GM10847 (cell line): ENCODE data around the gene MMP7.

ENCODE experiments used
- POLR2A ChIP-seq: IDR thresholded peaks from 2 replicates; pipeline ENCODE4 v1.6.1; 2011; ENCODE audit not compliant: insufficient read length; ENCODE audit errors: extremely low read depth

MMP7 gene, protein sequence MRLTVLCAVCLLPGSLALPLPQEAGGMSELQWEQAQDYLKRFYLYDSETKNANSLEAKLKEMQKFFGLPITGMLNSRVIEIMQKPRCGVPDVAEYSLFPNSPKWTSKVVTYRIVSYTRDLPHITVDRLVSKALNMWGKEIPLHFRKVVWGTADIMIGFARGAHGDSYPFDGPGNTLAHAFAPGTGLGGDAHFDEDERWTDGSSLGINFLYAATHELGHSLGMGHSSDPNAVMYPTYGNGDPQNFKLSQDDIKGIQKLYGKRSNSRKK

DNA sequence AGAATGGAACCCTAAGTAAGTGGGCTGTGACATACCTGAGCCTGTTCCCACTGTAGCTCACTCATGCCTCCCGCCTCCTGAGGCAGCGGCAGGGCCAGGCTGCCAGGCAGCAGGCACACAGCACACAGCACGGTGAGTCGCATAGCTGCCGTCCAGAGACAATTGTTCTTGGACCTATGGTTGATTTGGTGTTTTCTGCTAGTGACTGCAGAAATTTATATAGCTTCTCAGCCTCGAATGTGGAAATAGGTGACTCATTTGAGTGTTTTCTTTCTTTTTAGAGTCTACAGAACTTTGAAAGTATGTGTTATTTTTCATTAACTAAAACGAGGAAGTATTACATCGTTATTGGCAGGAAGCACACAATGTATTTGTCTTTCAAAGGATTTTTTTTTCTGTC is at the start of gene MMP7:
Gene MMP7, minus strand, starts transcription at position 190 of the 400 bp plus-strand sequence. Its CDS starts 47 bp downstream, at position 143.
- TF ChIP-seq POLR2A, result no peak

DNA sequence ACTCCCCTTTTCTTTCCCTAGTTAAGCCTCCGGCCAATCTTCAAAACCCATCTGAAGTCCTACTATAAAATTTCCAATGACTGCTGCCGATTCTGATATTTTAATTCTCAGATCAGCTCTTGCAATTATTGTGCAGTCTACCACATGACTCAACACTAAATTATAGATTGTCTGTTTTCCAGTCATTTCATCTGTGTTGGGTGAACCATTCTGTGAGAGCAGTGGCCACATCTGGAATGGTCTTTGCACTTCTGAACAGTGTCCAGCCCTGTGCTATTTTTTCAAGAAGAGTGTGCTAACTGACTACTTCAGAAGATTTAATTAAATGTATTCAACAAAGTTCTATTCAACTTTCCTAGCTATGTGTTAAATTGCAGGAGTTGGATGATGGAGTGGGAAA is 47.2 kb upstream of the MMP7 start:
- no peak for TF ChIP-seq POLR2A

DNA sequence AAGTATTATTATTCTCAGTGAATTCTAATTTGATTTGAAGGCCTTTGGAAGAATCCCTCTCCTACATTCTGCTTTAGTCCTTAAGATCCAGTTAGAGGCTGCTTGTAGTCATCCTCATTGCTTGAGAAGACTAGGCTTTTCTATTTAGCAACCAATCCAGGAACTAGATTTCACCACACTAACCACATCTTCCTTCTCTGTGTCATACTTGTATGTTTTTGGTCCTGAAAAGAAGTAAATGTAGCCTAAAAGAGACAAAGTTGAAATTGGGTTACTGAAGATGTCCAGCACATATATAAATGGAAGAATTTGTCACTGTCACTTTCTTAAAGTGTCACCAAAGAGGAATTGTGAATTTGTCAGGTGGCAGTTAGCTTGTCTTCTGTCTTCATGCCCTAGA is 46.6 kb upstream of the MMP7 start:
- no peak for TF ChIP-seq POLR2A

DNA sequence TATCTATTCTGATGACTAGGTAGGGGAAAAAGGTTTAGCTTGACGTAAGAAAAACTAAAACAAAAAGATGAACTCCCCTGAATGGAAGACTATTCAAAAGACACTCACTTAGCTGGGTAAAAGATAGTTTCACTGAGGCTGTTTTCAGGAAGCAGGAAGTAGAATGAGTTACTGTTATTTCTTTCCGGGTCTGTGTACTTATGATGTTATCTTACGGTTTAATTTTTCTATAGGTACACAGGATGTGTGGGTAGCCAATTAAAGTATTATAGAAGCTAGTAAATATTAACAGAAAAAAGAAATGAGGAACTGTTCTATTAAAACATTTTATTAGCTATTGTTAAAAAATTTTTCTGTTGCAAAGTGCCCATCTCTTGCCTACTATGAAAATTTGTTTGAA is 45.8 kb upstream of the MMP7 start:
- TF ChIP-seq POLR2A, result no peak

DNA sequence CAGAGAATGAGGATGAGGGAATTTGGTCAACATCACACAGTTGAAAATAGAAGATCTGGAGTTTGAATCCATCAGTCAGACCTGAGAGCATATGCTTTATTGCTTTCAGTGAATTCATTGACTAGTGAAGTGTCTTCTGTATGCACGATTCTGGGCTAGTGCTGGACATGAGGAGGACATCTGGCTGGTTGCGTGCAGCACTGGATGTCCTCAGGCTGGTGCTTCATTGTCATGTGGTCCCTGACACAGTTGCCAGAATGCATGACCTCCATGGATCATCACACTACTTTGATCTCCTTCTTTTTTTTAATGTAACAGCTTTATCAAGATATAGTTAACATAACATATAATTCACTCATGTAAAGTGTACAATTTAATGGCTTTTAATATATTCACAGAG is 44.5 kb upstream of the MMP7 start:
- no peak for TF ChIP-seq POLR2A

DNA sequence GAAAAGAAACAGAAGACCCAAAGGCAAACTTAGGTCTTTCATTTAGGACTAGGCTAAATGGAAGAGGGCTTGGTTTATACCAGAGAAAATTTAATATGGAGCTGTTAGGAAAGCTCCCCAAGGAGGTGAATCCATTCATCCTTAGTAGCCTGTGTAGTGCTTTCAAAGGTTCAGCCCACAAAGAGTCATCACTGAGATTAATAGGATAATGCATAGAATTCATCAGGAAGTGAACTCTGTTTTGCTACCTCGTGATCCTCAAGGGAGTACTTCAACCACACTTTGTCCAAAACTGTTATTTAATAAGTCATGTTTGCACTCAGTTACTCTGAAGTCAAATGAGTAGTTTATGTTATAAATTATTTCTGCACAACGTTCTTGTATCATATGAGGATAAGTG is 43.3 kb upstream of the MMP7 start:
- TF ChIP-seq POLR2A, result no peak

DNA sequence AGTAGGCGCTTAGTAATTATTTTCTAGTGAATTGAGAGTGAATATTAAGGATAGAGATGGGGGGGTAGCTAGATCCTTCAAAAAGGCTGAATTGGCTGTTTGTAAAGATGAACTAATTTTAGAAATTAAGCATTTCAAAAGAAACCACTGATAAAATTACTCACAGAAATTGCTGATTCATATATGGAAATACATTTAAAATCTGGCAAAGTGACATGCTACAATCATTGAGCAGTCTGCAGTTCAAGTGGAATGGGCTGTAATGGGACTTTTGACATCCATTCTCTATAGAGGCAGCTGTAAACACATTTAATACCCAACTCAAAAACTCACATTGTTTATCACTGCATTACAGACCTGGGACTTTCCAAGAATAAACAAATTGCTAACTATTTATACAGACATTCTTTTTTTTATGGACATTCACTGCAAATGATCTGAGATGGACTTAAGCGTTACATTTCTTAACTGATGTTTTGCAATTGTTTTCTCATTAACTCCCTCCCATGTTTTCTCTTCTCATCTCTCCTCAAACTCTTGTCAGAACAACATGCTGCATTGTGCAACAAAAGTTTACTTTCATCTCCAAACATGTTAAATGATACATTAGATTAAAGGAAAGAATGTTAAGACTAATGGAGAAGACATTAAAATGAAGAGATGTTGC is 42.1 kb upstream of the MMP7 start:
- TF ChIP-seq POLR2A, result no peak

DNA sequence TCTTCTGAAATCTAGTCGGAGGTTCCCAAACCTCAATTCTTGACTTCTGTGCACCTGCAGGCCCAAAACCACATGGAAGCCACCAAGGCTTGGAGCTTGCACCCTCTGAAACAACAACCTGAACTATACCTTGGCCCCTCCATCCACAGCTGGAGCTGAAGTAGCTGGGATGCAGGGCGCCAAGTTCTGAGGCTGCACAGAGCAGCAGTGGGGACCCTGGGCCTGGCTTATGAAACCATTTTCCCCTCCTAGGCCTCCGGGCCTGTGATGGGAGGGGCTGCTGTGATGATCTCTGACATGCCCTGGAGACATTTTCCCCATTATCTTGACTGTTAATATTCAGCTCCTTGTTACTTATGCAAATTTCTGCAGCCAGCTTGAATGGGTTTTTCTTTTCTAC is 38.3 kb upstream of the MMP7 start:
- no peak for TF ChIP-seq POLR2A

DNA sequence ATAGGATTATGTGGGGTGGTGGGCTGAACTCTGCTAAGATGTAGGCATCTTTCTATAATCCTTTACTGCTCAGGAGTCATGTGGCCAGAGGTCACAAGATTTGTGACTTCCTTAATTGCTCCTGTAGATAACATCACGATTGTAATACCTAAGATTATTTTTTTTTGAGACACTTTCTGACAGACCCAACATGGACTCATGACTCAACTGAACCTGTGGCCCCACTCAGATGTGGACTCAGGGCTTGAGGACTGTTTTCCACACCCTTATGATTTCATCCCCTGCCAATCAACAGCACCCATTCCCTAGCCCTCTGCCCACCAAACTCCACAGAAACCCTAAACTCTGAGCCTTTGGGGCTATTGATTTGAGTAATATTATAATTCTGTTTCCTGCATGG is 35.6 kb upstream of the MMP7 start:
- TF ChIP-seq POLR2A, result no peak

DNA sequence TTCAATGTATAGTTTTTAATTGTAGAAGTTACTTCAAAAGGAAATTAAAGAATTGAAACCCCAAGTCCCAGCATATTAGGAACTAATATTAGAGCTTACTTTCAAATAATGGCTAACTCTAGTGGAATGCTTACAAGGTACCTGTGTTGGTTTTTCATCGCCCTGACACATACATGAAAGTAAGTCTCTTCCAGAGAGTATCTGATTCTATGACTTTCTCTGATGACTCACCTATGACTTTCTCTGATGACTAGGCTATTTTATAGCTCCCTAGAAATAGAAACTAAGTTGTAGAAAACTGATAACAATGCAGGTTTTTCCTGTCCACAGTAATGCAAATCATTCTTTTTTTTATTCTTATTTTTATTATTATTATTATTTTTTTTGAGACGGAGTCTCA is 33.6 kb upstream of the MMP7 start:
- TF ChIP-seq POLR2A, result no peak

DNA sequence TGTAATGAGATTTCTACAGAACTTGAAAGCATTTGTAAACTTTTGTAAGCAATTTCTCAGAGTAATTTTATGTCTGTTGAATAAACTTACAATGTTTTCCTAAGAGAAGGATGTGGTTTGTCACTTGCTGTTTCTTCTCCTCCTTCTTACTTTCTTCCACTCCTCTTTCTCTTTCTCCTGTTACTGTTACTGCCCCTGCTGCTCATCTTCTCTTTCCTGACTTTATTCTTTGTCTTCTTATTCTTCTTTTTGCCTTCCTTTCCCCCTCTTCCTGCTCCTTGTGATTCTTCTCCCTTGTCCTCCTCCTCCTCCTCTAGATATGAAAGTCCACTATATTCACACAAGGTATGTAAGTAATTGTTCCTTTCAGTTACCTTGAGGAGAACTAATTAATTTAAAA is 31.1 kb upstream of the MMP7 start:
- TF ChIP-seq POLR2A, result no peak

DNA sequence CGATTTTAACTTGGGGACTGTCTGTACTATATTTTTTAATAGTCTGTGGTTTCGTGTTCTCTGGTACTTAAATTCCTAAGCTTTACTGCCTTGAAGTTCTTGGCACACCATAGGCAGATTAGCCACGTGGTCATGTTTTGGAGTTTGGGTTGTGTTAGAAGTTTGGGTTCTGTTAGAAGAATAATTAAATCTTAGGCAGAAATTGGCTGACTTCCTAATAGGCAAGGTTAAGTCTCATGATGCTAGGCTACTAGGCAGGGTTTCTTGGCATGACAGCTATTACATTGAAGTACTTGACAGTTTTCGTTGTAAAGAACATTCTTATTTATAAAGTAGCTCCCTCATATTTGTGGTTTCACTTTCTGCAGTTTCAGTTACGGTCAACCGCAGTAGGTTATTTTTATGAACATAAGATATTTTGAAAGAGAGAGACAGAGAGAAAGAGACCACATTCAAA is 30.0 kb upstream of the MMP7 start:
- TF ChIP-seq POLR2A, result no peak

DNA sequence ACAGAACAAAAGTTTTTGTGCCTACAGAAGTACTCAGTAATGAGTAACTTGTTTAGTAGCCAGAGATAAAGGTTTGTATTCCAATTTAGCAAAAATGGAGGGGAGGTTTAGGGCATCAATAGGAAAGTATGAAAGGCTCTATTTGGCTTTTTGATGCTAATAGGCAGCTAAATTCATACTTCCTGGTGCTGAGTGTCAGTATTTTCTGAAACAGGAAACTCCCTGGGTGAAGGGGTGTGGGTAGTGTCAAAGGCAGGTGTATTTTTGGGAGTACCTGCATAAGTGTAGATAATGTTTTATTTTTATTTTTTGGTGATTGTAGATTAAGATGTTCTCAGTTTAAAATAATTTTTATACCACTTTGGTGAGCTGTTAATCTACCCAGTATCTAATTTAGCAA is 29.3 kb upstream of the MMP7 start:
- TF ChIP-seq POLR2A, result no peak

DNA sequence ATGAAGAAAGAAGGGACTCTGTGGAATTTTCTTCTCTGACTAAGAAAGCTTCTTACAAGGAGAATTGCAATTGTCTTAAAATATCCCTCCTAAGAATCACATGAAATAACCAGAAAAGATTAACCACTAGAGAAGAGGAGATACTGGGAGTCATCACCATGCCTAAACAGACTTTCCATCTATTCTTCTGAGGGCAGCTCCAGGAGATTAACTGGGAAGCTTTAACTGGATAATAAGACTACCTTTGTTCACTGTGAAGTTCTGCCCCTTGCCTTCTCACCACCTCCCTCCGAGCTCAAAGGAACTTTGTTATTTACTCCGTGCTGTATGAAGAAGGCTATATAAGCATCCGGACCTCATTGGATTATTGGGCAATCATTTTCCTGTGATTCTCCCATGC is 24.5 kb upstream of the MMP7 start:
- TF ChIP-seq POLR2A, result no peak

DNA sequence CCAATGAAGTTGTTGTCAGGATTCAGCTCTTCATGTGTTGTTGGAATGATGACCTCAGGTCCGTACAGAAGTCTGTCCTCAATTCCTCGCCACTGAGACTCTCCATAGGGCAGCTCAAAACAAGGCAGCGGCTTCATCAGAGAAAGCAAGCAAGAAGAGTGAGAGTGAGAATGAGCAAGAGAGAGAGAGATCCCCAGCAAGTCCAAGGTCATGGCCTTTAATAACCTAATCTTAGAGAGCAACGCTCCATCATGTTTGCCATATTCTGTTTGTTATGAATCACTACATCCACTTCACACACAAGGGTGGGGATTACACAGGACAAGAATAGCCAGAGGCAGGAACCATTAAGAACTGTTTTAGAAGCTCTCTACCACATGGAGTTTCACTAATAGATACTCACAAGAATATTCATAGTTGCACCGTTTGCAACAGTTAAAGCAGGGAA is 23.3 kb upstream of the MMP7 start:
- no peak for TF ChIP-seq POLR2A

DNA sequence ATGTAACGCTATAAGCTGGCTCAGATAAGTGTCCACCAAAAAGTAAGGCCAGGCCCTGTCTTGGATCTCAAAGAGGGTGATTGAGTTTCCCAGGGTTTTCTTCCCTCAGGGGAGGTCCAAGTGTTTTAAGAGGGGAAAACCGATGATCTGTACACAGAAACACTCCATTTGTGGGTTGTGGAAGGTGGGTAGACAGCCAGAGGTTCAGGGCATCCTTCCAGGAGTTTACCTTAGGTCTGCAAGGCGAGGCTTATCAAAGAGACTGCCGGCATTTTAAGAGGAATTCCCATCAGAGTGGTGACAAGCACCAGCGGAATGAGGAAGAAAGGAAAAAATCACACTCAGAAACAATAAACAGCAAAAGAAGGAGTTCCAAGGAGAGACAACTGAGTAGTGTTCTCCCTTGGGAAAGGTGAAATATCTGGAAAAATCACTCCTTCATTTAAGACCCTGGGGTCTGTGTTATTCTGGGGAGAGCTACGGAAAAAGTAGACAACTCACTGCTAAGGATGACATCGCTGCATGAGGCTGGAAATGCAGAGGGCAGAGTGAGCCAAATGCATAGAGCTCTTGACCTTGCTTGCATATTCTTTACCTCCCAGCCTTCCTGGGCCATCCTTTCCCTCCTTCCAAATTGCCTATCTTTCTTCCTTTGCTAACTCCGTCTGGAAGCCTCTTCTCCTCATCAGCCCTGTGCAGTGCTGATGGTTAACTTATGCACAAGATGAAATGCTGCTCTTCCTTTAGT is 22.1 kb upstream of the MMP7 start:
- TF ChIP-seq POLR2A, result no peak
